ENCODE measurements around the gene KIF1A. TPM values are rescaled to one million over a fixed set of nuclear protein-coding genes. Genes with fewer than 3 reads are reported as not detected.

Gene KIF1A
- total RNA-seq, 1 experiment from 2014 or later: not detected

DNA sequence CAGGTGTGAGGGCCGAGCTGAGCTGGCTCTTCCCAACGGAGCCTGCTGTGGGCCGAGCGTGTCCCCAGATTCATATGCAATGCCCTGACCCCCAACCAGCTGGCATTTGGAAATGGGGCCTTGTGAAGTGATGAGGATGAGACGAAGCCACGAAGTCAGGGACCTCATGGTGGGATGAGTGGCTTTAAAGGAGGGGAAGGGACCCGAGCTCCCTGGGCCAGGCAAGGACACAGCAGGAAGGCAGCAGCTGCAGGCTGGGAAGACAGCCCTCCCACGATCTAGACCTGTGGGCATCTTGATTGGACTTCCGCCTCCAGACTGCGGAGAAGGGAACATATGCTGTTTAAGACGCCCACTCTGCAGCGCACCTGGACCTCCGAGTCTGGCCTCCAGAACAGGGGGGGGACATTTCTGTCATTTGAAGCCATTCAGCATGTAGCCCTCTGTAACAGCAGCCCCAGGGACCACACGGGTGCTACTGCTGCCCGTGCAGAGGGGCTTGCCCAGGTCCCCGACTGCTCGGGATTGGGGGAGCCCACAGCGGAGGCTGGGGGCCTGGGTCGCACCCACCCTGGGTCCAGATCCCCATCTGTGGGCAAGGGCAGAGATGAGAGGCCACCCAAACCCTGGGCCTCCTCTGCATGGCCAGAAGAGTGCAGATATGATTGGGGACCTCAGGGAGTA, 27.2 kb downstream of the KIF1A start:
- TF ChIP-seq, protein P1, sequence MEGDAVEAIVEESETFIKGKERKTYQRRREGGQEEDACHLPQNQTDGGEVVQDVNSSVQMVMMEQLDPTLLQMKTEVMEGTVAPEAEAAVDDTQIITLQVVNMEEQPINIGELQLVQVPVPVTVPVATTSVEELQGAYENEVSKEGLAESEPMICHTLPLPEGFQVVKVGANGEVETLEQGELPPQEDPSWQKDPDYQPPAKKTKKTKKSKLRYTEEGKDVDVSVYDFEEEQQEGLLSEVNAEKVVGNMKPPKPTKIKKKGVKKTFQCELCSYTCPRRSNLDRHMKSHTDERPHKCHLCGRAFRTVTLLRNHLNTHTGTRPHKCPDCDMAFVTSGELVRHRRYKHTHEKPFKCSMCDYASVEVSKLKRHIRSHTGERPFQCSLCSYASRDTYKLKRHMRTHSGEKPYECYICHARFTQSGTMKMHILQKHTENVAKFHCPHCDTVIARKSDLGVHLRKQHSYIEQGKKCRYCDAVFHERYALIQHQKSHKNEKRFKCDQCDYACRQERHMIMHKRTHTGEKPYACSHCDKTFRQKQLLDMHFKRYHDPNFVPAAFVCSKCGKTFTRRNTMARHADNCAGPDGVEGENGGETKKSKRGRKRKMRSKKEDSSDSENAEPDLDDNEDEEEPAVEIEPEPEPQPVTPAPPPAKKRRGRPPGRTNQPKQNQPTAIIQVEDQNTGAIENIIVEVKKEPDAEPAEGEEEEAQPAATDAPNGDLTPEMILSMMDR (conservative IDR thresholded peaks at IDR 0.05; ENCODE audit: low read depth, low read length): no peak
- TF ChIP-seq EZH2phosphoT487 (IDR thresholded peaks at IDR 0.05; ENCODE audit: borderline replicate concordance, low read length): no peak
- TF ChIP-seq EZH2 (IDR thresholded peaks at IDR 0.05; ENCODE audit: low read length, unreplicated experiment): no peak
- ChIA-PET CTCF (no interaction called here), POLR2A (ENCODE audit: unreplicated experiment) (no interaction called here)
- DNase-seq: no peak
- intact Hi-C loops (cut with micrococcal nuclease): no loop called here
- no peak overlapping the region for H3K9ac ChIP-seq (ENCODE audit: low read length)
- ATAC-seq: no peak
- H3K36me3 ChIP-seq (ENCODE audit: low read depth, low read length): no peaks in the 10 kb centered on the region
- H2AFZ ChIP-seq (ENCODE audit: low read length): no peak overlapping the region
- H3K4me3 ChIP-seq (ENCODE audit: low read length): no peak overlapping the region
- no peak overlapping the region for H3K4me2 ChIP-seq (ENCODE audit: low read length)
- H3K27ac ChIP-seq (ENCODE audit: low read length): no peak overlapping the region
- peaks cover 33% of the 10 kb centered on the region for H3K27me3 ChIP-seq (ENCODE audit: low read length)
- H3F3A ChIP-seq (ENCODE audit: low read length, unreplicated experiment): no peaks in the 10 kb centered on the region
- no peaks in the 10 kb centered on the region for H3K79me2 ChIP-seq (ENCODE audit: low read length)
- no TSS peak for BruUV-seq (replicated peaks)
- no peaks in the 10 kb centered on the region for H4K20me1 ChIP-seq (ENCODE audit: low read length)
- no peaks in the 10 kb centered on the region for H3K9me2 ChIP-seq (replicated peaks; ENCODE audit: low read length)
- no peaks in the 10 kb centered on the region for H3K4me1 ChIP-seq (ENCODE audit: insufficient read depth, low read length)
- H3K9me3 ChIP-seq (ENCODE audit: low read length): no peaks in the 10 kb centered on the region

DNA sequence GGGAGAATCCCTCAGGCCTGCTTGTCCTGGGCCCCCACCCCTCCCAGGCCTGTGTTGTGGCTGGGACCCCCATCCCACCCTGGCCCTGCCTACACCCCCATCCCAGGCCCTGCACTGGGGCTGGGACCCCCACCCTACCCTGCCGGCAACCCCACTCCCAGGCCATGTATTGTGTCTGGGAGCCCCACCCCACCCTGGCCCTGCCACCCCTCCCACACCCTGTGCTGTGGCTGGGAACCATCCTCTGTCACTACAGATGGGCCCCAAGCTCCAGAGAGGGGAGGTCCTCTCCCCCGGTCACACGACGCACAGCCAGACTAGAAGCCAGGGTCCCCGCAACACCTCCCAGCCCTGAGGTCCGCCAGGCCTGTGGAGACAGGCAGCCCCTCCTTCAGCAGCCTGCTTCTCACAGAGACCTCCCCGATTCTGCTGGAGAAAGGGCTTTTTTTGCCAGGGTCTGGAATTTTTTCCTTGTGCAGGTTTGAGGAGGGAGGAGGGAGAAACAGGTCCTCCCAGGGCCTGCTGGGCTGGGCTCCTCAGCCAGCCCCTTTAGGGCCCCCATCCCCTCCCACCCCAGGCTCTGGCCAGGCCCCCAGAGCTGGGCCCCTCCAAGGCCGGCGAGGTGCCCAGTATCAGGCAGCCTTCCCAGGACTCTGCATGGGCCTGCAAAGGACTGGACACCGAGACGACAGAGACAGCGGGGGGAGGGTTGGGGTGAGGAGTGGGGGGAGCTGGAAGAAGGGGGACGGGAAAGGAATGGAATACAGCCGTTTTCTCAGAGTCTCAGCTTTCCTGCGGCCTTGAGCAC, 28.0 kb downstream of the KIF1A start:
- H3K9ac ChIP-seq (ENCODE audit: low read length): no peak overlapping the region
- no peaks in the 10 kb centered on the region for H3F3A ChIP-seq (ENCODE audit: low read length, unreplicated experiment)
- no peak for ATAC-seq
- peaks cover 26% of the 10 kb centered on the region for H3K27me3 ChIP-seq (ENCODE audit: low read length)
- no peaks in the 10 kb centered on the region for H3K9me3 ChIP-seq (ENCODE audit: low read length)
- intact Hi-C loops (cut with micrococcal nuclease): no loop called here
- H4K20me1 ChIP-seq (ENCODE audit: low read length): no peaks in the 10 kb centered on the region
- no peaks in the 10 kb centered on the region for H3K4me1 ChIP-seq (ENCODE audit: insufficient read depth, low read length)
- no peaks in the 10 kb centered on the region for H3K79me2 ChIP-seq (ENCODE audit: low read length)
- POLR2A ChIA-PET (ENCODE audit: unreplicated experiment): no interaction called here
- no peak overlapping the region for H3K4me3 ChIP-seq (ENCODE audit: low read length)
- CTCF ChIA-PET: no interaction called here
- no peaks in the 10 kb centered on the region for H3K9me2 ChIP-seq (replicated peaks; ENCODE audit: low read length)
- H3K36me3 ChIP-seq (ENCODE audit: low read depth, low read length): no peaks in the 10 kb centered on the region
- H3K27ac ChIP-seq (ENCODE audit: low read length): no peak overlapping the region
- BruUV-seq (replicated peaks): no TSS peak
- DNase-seq: no peak
- no peak for TF ChIP-seq EZH2phosphoT487 (IDR thresholded peaks at IDR 0.05; ENCODE audit: borderline replicate concordance, low read length)
- TF ChIP-seq, protein P1 (conservative IDR thresholded peaks at IDR 0.05; ENCODE audit: low read depth, low read length): no peak
- TF ChIP-seq EZH2 (IDR thresholded peaks at IDR 0.05; ENCODE audit: low read length, unreplicated experiment): no peak
- no peak overlapping the region for H3K4me2 ChIP-seq (ENCODE audit: low read length)
- no peak overlapping the region for H2AFZ ChIP-seq (ENCODE audit: low read length)
